VCaP (cell line): Measurements from ENCODE around the gene MRPL9.

Experiments
- H3K27ac ChIP-seq: fragments of 450-650 bp; 2 replicates; pipeline ENCODE4 v1.5.1; 2017
- TF ChIP-seq, protein P1 (sequence below): fragments of 450-650 bp; conservative IDR thresholded peaks from 2 replicates; pipeline ENCODE4 v1.5.1; 2017; ENCODE audit warnings: mild to moderate bottlenecking, moderate library complexity

MRPL9 gene

DNA sequence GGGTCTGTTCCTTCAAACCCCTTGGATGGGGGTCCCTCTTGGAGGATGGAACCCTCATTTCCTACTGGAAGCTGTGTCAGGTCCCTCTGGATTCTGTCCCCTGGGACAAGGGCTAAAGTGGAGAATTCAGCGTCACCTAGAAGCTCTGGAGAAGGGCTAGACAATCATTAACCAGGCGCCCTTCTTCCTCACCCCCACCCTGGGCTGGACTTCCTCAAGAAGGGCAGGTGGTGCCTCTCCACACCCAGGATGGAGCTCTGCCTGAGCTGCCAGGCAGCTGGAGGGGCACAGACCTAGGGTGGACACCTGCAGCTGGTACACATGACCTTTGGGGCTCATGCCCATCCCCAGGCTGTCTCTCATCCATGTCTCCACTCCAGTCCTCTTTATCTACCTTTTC lies 50.3 kb downstream of the MRPL9 start:
- peak overlapping the region; percentile 41; the same call in 1 of the 2 replicates for H3K27ac ChIP-seq

DNA sequence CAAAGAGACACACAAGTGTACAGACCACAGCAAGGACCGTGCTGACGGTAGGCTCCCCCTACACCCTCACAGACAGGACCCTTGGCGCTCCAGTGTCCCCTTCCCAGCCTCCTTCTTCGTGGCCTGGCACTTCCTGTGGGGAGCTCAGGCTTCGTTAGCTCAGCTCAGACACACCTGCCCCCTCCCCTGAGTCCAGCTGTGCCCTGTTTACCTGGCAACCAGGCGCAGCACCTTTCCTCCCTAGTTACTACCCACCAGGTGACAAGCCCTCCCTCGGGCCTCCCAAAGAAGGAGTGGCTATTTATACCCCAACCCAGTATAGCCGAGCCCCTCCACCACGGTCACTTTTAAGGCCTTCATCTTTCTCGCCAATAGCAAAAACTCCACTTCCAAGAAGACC lies 51.3 kb downstream of the MRPL9 start:
- H3K27ac ChIP-seq: no peak overlapping the region; the same call in 1 of the 2 replicates
- TF ChIP-seq, protein P1, sequence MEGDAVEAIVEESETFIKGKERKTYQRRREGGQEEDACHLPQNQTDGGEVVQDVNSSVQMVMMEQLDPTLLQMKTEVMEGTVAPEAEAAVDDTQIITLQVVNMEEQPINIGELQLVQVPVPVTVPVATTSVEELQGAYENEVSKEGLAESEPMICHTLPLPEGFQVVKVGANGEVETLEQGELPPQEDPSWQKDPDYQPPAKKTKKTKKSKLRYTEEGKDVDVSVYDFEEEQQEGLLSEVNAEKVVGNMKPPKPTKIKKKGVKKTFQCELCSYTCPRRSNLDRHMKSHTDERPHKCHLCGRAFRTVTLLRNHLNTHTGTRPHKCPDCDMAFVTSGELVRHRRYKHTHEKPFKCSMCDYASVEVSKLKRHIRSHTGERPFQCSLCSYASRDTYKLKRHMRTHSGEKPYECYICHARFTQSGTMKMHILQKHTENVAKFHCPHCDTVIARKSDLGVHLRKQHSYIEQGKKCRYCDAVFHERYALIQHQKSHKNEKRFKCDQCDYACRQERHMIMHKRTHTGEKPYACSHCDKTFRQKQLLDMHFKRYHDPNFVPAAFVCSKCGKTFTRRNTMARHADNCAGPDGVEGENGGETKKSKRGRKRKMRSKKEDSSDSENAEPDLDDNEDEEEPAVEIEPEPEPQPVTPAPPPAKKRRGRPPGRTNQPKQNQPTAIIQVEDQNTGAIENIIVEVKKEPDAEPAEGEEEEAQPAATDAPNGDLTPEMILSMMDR: no peak

More for the DNA sequence above, 50.3 kb downstream of the MRPL9 start:
- TF ChIP-seq, protein P1: no peak

DNA sequence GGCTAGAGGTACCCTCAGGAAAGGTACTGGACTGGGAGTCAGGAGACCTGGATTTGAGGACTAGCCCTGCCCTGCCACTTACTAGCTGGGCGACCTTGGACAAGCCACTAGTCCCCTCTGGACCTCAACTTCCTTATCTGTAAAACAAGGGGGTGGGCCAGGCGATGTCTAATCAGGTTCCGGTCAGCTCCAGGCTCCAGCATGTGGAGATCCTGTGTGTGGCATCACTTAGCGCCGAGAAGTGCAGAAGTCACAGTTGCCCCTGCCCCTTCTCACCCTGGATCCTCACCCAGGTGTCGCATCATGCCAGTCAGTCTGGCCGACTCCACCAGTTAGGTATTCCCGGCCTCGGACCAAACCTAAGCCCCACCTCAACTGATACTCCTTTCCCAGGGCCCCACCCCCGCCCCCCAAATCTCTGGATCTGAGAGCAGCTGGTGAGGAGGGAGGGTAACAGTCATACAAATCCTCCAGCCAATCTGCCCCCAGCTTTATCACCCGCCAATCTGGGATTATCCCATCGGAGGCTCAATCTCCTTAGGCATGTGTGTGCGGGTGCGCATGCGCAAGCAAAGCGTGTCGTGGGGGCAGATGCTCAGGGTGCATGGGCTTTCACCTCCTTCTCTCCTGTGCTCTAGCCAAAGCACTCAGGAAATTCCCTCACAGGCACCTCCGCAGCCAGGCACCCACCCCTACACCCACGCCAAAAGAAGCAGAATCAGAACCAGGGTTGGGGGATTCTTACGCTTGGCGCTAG lies 52.1 kb downstream of the MRPL9 start:
- TF ChIP-seq, protein P1: no peak
- no peak overlapping the region for H3K27ac ChIP-seq

DNA sequence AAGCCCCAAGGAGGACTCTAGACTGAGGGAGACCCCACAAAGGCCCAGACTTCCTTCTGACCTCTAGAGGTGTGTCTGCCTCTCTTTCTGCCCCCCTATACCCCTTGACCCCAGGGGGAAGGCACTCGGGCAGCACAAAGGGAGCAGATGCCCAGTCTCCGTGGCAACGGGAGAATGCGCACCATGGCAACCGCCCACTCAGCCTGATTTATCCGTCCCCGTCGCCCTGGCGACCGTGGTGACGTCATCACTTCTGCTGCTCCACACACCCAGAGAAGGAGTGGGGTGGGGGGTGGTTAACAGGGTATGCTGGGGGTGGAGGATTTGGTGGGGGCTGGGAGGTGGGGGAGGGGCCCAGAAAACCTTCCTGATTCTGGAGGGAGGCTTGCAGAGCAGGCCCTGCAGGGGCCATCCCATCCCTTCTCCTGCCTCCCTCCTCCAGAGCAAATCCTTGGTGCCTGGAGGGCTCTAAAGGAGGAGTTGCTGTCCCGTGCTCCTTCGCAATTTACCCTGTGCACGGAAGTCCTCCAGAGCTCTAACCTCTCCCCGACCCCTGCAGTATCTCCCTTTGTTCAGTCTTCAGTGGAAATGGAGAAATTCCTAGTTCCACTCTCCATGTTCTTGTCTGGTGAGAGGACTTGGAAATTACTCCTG lies 53.0 kb downstream of the MRPL9 start:
- TF ChIP-seq, protein P1: no peak
- no peak overlapping the region for H3K27ac ChIP-seq
